ENCODE results near the gene HERPUD1. TPM values are rescaled to one million over a fixed set of nuclear protein-coding genes. Genes with fewer than 3 reads are reported as not detected.

Gene HERPUD1
- polyA plus RNA-seq, 1 of the 3 experiments (the other 2 are of a cell fraction) = 46.3 TPM

- no peak overlapping the region for H3K9ac ChIP-seq
- POLR2A ChIA-PET = interaction anchor here (1.0 kb wide), 1 partner anchor 8 kb away, joined by 3 read pairs; no protein-coding TSS in a partner anchor
- H3K36me3 ChIP-seq (replicated peaks in 1 of 2; ENCODE audit: control insufficient read depth in 1 of 2, insufficient read depth in 2 of 2, low read length in 1 of 2) = peaks cover 82 to 84% of the 10 kb centered on the region in 2 experiments
These were observed 6.9 kb downstream of the HERPUD1 start for GRCh38 chr16:56938664-56939513.

More at GRCh38 chr16:56938664-56939513, 6.9 kb downstream of the HERPUD1 start:
- peaks cover 26% of the 10 kb centered on the region for H3F3A ChIP-seq (replicated peaks; ENCODE audit: insufficient read depth)
- H3K27me3 ChIP-seq (ENCODE audit: insufficient read depth) = no peaks in the 10 kb centered on the region
- WGBS (ENCODE audit: low lambda C conversion rate) = 93% methylated on average over 8 of the region's 8 CpGs
- CTCF ChIA-PET = interaction anchor here (0.6 to 1.8 kb wide), 4 partner anchors 12 to 78 kb away, joined by 3 to 7 read pairs (median 4); no protein-coding TSS in a partner anchor
- H3K4me3 ChIP-seq (ENCODE audit: low read depth in 2 of 2, low read length in 1 of 2) = no peak overlapping the region
- no peak overlapping the region for H2AFZ ChIP-seq (ENCODE audit: low read depth)
- no peaks in the 10 kb centered on the region for H3K9me3 ChIP-seq
- peaks cover 12 to 14% of the 10 kb centered on the region in 2 experiments; a peak in 3 of 4 replicates for H3K4me1 ChIP-seq (ENCODE audit: control insufficient read depth in 1 of 2, insufficient read depth in 2 of 2, low read depth in 1 of 2, low read length in 1 of 2)
- no peak overlapping the region for H3K27ac ChIP-seq (ENCODE audit: low read depth in 2 of 2, low read length in 1 of 2)
- no peak overlapping the region for H3K4me2 ChIP-seq
- H4K20me1 ChIP-seq (ENCODE audit: insufficient read depth) = peaks cover 81% of the 10 kb centered on the region
- peaks cover 66% of the 10 kb centered on the region for H3K79me2 ChIP-seq (ENCODE audit: insufficient read depth)
- DNase-seq = no peak
- no peak for TF ChIP-seq PBX3 (IDR thresholded peaks at IDR 0.05)
- TF ChIP-seq RXRA (IDR thresholded peaks at IDR 0.05; ENCODE audit: borderline replicate concordance, low read depth) = no peak
- no peak for TF ChIP-seq ELF1 (IDR thresholded peaks at IDR 0.05)
- TF ChIP-seq YY1 (IDR thresholded peaks at IDR 0.05; ENCODE audit: low read depth) = no peak
- TF ChIP-seq MXI1 (IDR thresholded peaks at IDR 0.05; ENCODE audit: low read depth, low read length) = no peak
- no peak for TF ChIP-seq RAD21 (IDR thresholded peaks at IDR 0.05; ENCODE audit: low read length)
- TF ChIP-seq POLR2AphosphoS5 (IDR thresholded peaks at IDR 0.05; ENCODE audit: low read depth, low read length) = no peak
- TF ChIP-seq FOXM1 (IDR thresholded peaks at IDR 0.05; ENCODE audit: low read depth) = no peak
- TF ChIP-seq REST (IDR thresholded peaks at IDR 0.05; ENCODE audit: low read depth, low read length) = no peak
- TF ChIP-seq GABPA (IDR thresholded peaks at IDR 0.05; ENCODE audit: low read depth) = no peak
- no peaks in the 10 kb centered on the region for H3K9me2 ChIP-seq

Data from SK-N-SH (cell line).